PFSK-1 (cell line): ENCODE data around the gene PLXND1.

ENCODE experiments used
- TAF1 ChIP-seq: IDR thresholded peaks from 2 replicates; pipeline ENCODE4 v1.6.1; 2012; ENCODE audit warnings: low read length, control low read depth, borderline replicate concordance; ENCODE audit not compliant: insufficient read depth
- TF ChIP-seq, protein P1 (sequence below), 2 experiments: IDR thresholded peaks; 2 replicates each; pipeline versions ENCODE4 v1.6.1 to v1.8.0; 2011 to 2012; ENCODE audit warnings: low read depth in 2 of 2, low read length in 2 of 2, control low read depth in 1 of 2, inconsistent platforms in 1 of 2, mild to moderate bottlenecking in 1 of 2, moderate library complexity in 1 of 2; ENCODE audit not compliant: insufficient read depth in 1 of 2

DNA sequence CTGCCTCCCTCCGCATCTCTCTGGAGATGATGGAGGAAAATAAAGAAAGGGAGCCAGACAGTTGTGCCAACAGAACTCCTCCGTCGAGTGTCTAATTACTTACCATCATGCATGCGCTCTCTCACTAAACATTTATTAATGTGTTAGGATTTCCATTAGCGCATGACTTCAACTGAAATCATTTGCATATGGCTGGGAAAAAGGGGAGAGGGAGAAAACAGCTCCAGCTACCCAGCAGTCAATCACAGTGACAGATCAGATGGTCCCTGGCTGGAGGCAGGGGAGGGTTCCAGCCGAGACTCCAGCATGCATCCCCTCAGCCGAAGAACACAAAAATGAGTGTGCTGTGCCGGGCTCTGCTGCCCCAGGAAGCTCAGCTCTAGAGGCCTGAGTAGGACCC lies 84.9 kb downstream of the PLXND1 start:
- no peak for TF ChIP-seq TAF1
- TF ChIP-seq, protein P1, sequence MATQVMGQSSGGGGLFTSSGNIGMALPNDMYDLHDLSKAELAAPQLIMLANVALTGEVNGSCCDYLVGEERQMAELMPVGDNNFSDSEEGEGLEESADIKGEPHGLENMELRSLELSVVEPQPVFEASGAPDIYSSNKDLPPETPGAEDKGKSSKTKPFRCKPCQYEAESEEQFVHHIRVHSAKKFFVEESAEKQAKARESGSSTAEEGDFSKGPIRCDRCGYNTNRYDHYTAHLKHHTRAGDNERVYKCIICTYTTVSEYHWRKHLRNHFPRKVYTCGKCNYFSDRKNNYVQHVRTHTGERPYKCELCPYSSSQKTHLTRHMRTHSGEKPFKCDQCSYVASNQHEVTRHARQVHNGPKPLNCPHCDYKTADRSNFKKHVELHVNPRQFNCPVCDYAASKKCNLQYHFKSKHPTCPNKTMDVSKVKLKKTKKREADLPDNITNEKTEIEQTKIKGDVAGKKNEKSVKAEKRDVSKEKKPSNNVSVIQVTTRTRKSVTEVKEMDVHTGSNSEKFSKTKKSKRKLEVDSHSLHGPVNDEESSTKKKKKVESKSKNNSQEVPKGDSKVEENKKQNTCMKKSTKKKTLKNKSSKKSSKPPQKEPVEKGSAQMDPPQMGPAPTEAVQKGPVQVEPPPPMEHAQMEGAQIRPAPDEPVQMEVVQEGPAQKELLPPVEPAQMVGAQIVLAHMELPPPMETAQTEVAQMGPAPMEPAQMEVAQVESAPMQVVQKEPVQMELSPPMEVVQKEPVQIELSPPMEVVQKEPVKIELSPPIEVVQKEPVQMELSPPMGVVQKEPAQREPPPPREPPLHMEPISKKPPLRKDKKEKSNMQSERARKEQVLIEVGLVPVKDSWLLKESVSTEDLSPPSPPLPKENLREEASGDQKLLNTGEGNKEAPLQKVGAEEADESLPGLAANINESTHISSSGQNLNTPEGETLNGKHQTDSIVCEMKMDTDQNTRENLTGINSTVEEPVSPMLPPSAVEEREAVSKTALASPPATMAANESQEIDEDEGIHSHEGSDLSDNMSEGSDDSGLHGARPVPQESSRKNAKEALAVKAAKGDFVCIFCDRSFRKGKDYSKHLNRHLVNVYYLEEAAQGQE (IDR thresholded peaks at IDR 0.05; ENCODE audit: insufficient read depth in 1 of 2, low read depth in 2 of 2, low read length in 2 of 2) = no peak
